HG03175 (cell line): Measurements from ENCODE around the gene MRPL51.
"Not testable (repeated sequence)": the region's sequence is repeated elsewhere in the genome, so short reads cannot be mapped to it uniquely, and the experiment has no call there.

Experiments
- ATAC-seq: cut with Tn5 transposase; IDR thresholded peaks from one replicate; pipeline ENCODE4 v1.9.1; 2021; ENCODE audit warnings: mild to moderate bottlenecking, moderate library complexity; ENCODE audit not compliant: unreplicated experiment

MRPL51 gene

GRCh38 chr12:6489449-6489848 lies 3.6 kb downstream of the MRPL51 start:
- ATAC-seq = no peak

DNA sequence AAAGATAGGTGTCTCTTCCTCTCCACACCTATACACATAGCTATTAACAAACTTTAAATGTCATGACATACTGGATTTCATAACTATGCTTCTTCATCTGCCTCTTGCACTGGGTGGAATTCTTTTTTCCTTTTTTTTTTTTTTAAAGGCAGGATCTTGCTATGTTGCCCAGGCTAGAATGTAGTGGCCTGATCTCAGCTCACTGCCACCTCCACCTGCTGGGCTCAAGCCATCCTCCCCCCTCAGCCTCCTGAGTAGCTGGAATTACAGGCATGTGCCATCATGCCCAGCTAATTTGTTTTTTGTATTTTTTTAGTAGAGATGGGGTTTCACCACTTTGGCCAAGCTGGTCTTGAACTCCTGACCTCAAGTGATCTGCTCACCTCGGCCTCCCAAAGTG lies 4.8 kb downstream of the MRPL51 start:
- ATAC-seq = no peak

GRCh38 chr12:6478416-6478815 lies 14.6 kb downstream of the MRPL51 start:
- ATAC-seq = no peak

- ATAC-seq = not testable (repeated sequence)
These were observed 15.3 kb downstream of the MRPL51 start for GRCh38 chr12:6477601-6478377.

GRCh38 chr12:6476489-6476888 lies 16.6 kb downstream of the MRPL51 start:
- ATAC-seq = no peak

- not testable (repeated sequence) for ATAC-seq
These were observed 17.7 kb downstream of the MRPL51 start for GRCh38 chr12:6475233-6475975.

- no peak for ATAC-seq
These were observed 20.6 kb downstream of the MRPL51 start for GRCh38 chr12:6472491-6472890.

GRCh38 chr12:6471989-6472360 lies 21.1 kb downstream of the MRPL51 start:
- ATAC-seq = no peak

DNA sequence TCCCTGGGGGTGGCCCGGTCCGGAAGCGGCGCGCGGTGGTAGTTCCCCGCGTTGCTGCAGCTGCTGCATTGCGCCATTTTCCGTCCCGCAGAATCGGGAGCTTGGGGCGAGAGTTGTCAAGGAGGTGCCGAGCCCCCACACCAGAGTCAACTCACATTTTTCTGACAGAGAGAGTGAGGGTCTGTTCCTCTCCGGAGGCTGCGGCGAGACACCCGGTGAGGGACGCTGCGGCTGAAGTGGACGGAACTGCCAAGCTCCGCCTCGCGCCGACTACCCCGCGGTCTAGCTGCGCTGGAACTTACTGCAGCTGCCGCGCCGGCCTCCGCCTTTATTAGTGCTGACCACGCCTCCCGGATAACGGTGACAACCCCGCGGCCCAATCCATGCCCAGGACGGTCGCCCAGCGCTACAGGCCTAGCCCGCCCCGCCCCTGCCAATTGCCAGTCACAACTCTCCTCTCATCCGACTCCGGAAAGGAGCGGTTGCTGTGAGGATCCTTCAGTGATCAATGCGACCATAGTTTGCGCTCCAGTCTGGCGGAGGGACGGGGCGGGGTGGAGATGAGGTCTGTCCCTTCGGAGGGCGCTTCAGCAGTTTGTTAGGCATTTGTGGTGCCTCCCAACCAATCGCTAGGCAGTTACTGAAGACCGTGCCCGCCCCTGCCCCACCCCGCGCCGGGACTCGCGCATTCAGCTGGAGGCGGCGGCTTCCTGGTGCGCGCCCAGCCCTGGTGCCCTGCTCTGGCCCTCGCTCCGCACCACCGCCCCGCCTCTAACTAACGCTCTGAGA lies 22.5 kb downstream of the MRPL51 start, which contains the start of gene VAMP1:
Gene VAMP1 (minus strand): TSS at position 303 of the 789 bp plus-strand sequence. CDS start 146 bp downstream, at position 157.
- peak; percentile 91 for ATAC-seq

DNA sequence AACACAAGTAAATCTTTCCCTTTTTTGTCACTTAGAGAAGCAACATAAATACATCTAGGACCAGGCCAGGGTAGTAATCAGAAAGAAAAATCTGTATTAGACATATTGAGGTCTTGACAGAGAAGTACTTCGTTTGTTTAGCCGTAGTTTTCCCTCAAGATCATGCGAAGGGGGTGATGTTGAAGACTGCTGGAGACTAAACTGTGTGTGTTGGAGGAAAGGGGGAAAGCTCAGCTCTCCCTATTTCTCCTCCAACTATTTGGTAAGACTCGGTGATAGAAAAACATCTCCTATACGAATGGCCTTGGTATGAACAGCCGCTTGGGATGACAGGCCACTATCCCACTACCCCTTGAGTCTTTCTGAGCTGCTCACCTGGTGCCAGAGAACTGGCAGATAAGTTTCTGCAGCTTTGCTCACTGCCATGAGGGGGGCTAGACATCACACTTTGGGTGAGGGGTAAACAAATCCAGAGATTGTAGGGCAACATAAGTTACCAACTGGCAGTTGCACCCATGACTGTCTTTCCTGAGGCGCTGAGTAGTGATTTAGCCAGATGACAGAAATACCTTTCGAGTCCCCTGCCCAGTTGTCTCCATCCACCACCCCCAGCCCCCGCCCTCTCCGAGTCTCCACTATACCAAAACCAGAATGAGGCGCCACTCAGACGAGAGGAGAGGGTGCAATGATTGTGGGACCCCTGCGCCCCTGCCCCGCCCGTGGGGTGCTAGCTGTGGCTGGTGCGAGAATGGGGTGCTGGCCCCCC lies 23.3 kb downstream of the MRPL51 start:
- no peak for ATAC-seq

DNA sequence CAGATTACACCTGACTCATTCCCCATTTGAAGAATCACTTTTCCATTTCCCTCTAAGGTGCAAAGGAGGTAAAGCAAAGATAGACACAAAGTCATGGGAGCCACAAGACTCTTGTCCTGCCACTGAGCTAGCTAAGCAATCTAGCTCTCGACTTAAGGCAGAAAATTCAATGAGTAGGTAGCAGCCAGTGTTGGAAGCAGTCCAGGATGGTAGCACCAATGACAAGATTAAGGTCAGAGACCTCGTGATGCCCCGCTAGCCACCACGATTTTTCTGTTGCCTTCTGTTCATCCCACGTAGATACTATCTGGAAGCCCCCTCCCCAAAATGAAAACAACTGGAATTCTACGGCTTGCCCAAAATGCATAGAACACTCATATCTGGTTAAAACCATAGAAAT lies 24.0 kb downstream of the MRPL51 start:
- ATAC-seq = no peak

- ATAC-seq = no peak
These were observed 24.8 kb downstream of the MRPL51 start for GRCh38 chr12:6468283-6468575.

DNA sequence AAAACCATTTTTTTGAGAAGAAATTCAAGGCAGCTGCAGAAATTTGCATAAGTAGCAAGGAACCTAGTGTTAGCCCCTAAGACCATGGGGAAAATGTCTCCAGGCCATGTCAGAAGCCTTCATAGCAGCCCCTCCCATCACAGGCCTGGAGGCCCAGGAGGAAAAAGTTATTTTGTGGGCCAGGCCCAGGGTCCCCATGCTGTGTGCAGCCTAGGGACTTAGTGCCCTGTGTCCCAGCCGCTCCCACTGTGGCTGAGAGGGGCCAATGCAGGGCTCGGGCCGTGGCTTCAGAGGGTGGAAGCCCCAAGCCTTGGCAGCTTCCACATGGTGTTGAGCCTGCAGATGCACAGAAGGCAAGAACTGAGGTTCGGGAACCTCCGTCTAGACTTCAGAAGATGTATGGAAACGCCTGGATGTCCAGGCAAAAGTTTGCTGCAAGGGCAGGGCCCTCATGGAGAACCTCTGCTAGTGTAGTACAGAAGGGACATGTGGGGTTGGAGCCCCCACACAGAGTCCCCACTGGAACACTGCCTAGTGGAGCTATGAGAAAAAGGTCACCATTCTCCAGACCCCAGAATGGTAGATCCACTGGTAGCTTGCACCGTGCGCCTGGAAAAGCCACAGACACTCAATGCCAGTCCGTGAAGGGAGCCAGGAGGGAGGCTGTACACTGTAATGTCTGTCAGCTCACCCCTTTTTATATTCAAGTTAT lies 25.3 kb downstream of the MRPL51 start:
- not testable (repeated sequence) for ATAC-seq

- ATAC-seq = not testable (repeated sequence)
These were observed 26.3 kb downstream of the MRPL51 start for GRCh38 chr12:6466751-6467150.

DNA sequence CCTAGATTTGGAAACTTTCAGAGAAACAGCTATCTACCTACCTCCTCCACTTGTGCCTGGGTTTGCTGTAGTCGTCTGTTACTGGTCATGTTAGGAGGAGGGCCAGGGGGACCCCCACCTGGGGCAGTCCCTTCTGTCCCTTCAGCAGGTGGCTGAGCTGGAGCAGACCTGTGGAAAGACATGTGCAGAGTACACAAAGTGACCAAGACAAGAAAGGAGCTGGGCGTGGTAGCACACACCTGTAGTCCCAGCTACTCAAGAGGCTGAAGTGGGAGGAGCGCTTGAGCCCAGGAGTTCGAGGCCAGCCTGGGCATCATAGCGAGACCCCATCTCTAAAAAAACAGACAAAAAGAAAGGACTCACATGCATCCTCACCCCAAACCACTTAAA lies 26.9 kb downstream of the MRPL51 start:
- no peak for ATAC-seq

- no peak for ATAC-seq
These were observed 27.4 kb downstream of the MRPL51 start for GRCh38 chr12:6465467-6466183.

GRCh38 chr12:6464531-6464930 lies 28.5 kb downstream of the MRPL51 start:
- no peak for ATAC-seq

- no peak for ATAC-seq
These were observed 29.2 kb downstream of the MRPL51 start for GRCh38 chr12:6463858-6464257.

GRCh38 chr12:6463216-6463615 lies 29.8 kb downstream of the MRPL51 start:
- ATAC-seq = no peak
